Hematopoietic multipotent progenitor cell treated with erythropoietin and hydrocortisone succinate and interleukin-3 and kit ligand, for 6 days (in vitro differentiated cells): Measurements from ENCODE around the gene CELF2.

Experiments used
- DNase-seq: peaks from one replicate; pipeline ENCODE4 v3.0.0-alpha.2; 2015

The CELF2 gene

DNA sequence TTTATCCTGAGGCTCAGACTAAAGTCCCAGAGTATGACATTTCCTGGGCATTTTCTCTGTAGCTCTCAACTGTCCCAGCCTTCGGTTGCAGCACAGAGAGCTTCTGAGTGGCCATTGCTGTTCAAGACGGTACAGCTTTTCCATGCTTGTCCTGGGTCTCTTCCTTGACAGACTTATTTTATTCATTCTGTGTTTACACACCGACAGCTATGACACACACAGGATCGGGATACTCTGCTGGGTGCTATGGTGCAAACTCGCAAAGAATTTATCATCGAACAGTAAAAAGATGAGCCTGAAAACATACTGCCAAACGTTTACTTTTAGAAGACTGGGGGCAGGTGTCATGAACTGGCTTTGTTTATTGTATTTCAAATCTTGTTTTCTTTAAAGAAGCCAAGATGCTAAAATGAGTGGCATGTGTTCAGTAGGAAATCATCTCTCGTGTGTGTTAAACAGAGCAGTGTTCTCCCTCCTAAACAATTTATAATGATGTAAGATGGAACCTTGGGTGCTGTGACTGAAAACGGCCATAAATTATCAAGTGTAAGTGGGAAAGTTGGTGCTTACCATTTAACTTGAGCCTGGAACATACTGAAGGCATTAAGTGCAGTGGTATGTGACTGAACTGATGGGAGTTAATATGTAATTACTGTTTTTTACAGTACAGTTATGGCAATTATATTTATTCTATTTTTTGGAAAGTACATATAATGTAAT is 120.8 kb downstream of the CELF2 start:
- DNase-seq: no peak

DNA sequence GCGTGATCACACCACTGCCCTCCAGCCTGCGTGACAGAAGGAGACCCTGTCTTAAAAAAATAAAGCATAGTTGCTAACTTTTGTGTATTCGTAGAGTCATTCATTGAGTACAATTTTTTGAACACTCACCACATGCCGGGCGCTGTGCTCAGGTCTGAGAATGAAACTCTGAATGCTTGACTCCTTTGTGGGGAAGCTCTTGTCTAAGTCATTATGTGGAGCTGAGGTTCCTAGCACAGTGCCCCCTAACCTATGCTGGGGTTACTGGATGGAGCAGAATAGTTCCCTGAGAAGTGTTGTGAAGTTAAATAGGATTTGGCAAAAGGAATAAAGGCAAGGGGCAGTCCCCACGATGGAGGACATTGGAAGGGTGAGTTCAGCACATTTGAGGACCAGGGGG is 123.3 kb downstream of the CELF2 start:
- no peak for DNase-seq

DNA sequence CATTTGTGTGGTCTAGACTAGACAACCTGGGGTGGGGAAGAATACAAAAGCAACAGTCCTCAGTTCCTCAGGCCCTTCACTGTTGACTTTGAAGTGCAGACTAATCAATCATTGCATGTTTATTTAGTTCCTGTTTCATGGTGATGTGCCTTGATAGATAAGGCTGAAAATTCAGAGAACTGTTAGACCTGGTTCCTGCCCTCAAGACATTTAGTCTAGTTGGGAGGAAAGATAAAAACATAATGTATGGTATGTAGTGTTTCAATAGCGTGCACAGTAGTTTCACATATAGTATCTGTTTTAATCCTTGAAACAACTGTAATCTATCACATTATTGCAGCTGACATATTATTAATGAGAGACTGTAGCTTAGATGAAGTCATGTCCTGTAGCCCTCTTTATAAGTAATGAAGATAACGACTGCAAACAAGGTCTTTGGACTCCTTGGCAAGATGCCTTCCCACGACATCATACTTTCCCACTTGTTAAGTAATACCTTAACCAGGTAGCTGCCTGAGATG is 124.0 kb downstream of the CELF2 start:
- DNase-seq: peak; percentile 95

DNA sequence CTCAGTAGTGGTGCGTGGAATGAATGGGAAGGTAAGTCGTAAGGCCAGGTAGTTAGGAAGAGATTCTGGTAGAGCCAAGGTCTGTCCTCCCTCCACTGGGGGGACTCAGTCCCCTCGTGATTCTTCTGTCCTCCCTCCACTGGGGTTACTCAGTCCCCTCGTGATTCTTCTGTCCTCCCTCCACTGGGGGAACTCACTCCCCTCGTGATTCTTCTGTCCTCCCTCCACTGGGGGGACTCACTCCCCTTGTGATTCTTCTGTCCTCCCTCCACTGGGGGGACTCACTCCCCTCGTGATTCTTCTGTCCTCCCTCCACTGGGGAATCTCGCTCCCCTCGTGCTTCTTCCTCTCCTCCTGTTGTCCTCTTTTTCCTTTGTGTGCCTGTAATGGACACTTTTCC is 125.1 kb downstream of the CELF2 start:
- no peak for DNase-seq

DNA sequence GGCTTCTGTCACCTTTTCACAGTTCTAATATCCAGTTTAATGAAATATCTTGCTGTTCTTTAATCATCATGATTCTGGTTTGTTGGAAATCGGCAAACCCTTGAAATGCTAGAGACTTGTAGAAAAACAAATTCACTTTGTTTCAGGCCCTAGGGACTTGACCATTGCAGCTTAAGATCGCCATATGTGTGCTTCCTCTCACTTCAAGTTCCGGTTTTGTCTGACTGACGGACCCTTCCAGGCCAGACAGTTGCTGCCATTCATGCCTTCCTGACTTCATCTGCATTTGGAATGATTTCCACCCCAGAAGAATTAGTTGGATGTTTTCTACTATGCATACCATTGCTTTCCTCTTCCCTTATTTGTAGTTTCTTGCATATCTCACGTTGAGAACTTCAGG is 125.6 kb downstream of the CELF2 start:
- DNase-seq: no peak

DNA sequence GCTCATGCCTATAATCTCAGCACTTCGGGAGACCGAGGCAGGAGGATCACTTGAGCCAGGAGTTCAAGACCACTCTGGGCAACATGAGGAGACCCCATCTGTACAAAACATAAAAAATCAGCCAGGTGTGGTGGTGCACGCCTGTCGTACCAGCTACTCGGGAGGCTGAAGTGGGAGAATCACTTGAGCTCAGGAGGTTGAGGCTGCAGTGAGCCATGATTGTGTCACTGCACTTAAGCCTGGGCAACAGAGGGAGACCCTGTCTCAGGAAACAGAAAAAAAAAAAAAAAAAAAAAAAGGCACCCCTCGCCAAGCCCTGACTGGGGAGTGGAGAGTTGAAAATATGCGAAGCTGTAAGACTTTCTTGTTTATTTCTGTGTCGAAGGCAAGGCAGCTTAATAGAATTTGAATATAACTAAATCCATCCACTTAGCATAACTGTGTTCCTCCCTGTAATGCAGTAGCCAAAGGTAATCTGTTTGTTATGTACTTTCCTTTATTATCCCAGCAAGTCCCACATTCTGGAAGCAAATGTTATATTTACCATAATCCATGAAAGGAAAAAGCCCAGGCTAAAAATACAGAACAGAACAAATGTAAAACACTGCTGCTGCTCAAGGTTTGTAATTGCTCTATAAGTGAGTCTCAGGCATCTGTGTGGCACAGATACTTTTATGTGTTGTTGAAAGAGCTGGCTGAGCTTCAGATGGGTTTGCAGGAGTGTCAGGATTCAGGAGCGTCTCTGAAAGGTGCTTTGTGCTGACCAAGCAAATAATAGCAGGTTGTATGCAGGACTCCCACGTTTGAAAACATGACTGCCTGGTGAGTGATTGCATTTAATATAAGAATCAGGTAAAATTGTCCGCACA is 127.2 kb downstream of the CELF2 start:
- DNase-seq: no peak

DNA sequence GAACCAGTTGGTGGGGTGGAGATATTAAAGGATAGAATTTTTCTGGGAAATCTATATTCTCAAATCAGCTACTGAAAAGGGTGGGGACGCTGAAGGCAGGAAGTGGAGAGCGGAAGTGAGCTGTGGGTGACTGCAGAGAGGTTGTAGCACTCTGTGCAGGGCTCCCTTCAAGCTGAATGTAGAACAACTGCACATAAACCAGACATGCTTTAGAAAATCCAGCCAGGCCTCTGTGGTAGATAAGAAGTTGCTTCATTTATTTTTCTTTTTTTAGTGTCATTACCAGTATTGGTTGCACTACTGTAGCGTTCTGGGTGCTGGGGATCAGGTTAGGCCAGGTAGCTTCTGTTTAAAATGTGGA is 127.8 kb downstream of the CELF2 start:
- peak; percentile 88 for DNase-seq

DNA sequence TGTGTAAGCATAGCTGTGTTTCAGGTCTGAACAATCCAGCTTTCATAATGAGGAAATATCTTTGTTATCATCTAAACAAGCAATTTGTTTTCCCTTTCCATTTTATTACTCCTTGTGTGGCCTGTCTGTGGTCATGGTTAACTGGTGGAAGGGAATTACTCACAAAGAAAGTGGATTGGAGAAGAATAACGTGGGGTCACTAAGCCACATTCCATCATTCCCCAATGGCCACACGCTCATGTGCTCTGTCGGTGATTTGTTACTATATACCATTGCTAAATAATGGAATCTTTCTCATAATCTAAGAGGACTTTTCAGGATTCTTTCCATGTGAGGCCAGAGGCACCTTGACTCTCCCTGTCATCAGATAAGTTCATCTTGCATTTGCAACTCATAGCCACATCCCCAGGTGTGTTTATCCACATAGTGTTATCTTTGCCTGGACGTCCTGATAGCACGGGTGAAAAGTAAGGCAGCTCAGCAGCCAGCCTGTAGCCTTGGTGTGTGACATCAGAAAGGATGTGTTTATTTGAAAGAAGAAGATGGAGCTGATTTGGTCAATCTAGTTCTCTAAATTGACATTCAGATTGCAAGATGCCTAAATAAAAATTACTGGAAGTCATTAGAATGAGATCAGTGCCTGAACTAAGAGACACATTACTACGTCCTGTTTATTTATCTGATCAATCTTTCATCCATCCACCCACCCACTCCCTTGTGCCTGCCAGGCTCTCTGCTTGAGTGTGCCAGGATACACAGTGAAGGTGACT is 128.9 kb downstream of the CELF2 start:
- peak; percentile 55 for DNase-seq

DNA sequence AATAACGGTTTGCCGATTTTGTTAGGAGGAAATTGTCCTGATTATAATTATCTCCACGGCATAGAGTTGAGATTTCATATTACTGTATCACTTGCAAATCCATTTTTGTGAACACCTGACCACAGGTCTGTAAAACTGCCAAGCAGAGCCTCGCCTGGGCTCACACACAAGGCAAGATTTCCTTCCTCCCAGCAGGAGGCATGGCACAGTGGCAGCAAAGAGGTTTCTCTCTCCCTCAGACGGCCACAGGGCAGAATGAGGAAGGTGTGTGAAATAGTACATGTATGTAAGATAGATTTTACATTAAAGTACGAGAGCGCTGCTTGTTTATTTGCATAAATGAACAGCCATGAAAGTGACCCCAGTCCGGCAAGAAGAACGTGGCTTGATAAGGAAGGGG is 130.1 kb downstream of the CELF2 start:
- peak; percentile 63 for DNase-seq

DNA sequence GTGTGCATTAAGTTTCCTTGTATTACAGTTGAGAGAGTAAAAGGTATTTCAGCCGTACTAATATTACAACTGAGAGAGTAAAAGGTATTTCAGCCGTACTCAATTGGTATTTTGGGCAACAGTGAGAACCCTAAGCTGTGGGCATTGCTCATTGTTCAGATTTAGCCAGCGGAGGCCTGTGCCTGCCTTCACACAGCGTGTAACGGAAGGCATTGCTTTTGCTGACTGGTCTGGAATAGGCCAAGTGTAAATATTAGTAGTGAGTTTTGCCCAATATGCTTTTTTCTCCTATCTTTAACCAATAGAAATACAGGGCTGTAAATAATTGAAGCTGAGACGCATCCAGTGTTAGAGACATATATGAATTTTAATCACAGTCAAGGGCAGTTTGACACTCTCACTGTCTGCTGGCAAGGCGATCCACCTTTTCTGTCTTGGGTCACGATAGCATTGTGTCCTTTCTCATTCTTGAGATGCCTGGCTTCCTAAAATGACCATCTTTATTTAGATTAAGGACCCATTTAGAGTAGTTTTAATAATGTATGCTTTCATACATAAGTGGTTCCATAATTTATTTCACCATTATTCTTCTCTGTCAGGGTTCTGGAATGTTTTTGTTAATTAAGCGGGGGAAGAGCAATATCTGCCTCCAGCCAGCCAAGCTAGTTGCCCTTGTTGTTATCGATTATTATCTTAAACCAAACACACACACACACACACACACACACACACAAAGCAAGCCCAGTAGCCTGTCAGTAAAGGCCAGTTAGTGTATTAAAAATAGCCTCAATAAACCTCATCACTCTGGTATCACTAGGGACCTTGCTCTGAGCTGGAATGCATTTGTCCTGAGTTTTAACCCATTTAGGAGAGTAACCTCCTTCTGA is 130.7 kb downstream of the CELF2 start:
- DNase-seq: no peak

DNA sequence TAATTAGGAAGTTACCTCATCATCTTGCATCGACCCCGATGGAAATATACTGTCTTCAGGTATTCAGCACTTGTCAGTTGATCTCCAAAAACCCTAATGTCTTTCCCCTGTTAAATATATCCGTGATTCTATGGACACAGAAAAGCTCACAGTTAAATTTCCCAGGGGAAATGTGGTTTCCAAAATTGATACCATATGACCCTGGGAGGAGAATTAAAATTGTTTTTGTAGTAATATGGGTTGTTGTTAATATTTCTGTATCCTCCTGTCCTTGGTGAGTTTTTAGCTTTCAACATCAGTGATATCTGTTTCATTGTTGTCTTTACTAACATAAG is 132.1 kb downstream of the CELF2 start:
- DNase-seq: no peak

DNA sequence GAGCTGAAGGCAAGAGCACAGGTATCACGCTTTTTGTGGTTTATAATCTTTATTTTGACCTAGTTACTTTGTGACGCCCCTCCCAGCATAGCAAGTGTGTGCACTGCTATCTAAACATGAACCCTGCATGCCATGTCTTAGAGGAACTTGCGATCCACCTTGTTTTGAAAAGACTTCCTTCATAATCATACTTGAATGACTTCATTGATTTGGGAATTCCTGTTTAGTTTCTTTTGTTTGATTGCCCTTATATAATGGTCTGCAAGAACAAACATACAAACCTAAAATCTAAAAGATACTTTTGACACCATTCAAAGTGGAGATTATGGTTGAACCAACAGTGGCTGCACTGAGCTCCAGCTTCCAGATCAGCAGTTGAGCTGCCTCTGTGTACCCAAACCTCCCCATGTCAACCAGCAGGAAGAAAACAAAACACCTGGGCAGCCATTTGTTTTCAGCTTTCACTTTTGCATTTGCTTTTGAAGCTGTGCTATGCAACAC is 132.6 kb downstream of the CELF2 start:
- no peak for DNase-seq

DNA sequence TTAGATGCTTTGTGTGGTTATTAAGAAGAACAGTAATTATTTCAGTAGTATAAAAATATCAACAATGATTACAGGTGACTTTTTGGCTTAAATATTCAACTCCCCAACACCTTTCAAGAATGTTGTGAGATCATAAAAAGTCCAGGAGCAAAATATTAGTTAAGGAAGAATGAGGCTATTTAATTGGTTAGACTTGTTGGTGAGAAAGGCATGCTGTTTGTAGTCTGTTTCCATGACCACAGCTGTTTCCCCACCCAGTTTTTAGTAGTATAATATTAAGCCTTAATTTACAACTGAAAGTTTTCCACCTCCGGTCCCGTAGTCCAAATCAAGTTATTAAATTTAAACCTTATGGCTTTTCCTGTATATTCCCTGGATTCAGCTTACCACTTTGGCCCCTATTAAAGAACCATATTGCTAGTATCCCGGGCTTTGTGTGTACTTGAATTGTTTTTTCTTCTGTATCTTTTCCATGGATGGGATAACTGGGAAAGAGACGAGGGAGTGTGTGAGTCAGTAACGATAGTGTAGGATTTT is 133.3 kb downstream of the CELF2 start:
- no peak for DNase-seq

DNA sequence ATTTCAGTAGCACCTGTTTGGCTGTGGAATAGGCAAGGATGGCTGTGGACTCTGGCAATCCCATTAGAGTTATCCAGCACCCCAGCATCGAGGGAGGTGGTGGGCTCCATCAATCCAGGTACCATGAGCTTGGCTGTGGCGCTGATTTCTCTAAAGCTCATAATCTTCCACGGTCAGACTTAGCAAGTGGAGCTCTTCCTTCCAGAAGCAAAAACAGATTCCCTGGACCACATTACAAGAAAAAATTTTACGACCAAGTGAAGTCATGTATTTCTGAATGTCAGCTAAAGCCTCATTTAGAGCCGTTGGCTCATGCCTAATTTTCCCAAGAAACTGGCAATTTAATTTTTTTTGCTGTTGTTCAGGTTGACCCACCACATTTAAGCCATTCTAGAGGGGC is 135.1 kb downstream of the CELF2 start:
- DNase-seq: no peak

DNA sequence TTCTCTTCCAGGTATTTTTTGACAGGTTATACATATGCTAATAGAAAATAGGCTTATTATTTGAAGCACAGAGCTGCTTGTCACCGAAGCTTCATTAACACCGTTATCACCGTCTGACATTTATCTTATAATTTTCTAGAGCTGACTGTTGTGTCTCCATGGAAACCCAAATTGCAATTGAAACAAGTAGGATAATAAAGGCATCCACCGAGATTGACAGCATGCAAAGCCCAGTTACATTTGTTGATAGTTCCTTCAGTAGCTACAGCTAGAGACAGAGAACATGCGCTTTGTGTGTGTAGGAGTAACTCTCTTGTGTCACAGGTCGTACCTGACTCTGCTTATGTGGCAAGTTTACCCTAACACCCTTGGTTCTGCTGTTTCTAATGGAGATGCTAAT is 135.6 kb downstream of the CELF2 start:
- DNase-seq: no peak

DNA sequence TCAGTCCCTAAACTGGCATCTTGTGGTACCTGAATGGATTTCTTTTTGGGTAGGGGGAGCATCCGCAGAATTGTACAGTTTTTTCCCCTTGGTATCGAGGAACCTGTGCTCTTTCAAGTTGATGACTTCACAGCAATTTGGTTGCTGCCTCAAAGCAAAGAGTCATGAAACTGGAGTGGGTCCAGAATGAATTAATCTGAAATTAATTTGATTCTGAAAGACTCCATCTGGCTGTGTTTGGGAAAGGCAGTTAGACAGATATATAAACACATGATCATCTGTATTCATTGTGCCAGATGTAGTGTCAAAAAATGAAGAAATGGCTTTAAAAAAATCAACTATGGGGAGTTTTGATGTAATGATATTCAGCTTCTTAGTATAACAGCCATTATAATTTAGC is 136.1 kb downstream of the CELF2 start:
- no peak for DNase-seq

DNA sequence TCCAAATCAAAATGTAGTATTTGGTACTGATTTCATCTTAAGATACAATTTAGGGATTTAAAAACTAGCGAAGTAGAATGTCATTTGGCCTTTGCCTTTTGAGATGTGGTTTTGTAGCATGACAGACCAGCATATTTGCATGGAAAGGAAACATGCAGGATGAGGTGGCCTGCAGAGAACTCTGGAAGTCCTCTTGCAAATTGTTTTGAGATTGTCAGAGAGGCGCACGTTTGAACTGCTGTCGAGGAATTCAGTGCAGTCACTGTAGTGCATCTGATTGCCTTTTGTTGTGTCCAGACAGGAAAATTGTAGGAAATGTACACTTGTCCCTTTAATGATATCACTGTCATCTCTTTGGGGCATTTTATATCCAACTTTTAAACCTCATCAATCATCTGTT is 136.7 kb downstream of the CELF2 start:
- no peak for DNase-seq

DNA sequence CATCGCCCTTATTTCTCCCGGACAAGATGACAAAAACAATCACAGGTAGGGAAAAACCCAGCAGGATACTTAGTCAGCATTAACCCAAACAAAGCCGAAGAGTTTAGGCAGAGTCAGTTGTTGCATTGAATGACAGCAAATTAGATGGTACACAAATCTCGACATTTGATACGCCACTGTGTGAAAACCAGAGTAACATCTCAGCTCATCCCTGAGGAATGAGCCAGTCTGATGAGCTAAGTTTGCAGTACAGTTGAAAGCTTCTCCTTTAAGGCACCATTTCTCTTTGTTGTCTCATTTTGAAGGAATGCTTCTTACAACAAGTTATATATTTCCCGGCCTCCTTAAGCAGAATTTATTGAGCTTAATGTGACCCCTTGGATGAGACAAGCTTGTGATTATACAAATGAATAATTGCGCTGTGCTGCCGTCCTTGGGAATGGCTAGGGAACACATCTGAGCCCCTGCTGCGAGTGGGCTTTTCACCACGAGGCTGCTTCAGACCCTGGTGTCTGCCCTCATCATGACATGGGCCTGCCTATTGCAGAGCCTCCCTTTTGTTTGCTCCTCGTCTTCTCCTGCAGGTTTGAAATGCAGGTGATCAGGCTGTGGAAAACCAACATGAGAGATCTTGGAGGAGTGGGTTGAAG is 137.3 kb downstream of the CELF2 start:
- no peak for DNase-seq

DNA sequence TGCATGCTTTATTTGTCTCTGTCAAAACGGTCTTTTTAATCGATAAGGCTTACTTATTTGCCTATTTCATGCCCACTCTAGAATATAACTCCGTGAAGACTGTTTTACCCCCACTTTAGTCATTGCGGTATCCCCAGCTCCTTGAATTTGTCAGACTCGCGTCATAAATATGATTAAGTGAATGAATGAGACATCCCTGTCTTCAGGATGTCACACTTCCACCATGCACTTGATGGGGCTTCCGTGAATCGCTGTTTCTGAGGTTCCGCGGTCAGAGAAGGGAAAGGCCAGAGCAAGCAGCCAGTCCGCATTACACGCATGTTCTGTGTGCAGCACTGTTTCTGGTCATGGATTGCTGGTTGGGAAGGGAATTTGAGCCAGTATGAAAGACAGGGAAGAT is 138.8 kb downstream of the CELF2 start:
- no peak for DNase-seq

DNA sequence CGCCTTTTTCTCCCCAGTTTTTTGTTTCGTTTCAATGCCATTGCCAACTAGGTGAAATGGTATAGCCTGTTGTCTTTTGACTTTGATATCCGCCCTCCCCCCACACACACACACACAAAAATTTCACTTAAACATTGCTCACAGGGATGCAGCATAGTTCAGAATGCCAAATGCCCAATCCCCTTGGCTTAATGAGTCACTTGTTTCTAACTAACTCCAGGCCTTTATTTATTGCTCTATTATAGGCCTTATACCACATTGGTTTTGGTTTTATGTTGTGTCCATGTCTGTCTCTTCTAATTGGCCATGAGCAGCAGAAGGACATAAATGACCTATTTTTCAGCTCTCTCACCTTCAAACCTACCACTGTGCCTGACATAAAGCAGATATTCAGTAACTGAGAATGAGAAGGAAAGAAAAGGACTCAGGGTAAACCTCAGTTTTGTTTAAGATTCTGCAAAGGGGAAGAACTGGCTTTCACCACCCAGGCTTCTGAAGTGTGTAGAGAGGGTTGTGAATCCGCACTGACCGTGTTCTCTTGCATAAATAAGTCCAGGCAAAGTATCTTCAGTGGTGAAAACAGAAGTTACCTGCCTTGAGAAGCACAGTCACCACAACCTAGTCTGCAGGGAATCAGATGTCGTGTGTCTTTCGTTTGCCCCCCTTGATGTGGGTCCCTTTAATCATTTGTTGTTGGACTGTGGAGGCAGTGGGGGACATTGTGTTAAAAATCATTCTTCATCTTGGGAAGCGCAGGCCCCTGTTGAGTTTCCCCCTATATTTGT is 139.8 kb downstream of the CELF2 start:
- DNase-seq: no peak

DNA sequence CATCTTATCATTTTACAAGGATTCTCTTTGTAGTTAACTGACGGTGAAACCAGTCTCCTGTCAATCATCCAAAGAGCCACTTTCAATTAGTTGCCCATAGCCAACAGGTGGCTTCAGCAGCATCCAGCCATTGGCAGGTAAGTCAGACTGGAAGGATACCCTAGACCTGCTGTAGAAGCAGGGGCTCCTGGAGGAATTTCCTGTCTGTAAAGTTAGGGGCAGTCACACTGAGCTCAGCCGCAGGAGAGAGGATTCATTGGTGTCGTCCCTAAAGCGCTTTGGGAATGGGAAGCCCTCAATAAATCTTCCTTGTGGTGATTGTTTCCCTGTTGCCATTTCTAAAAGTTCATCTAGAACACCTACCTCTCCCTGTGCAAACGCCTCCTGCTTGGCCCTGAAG is 140.4 kb downstream of the CELF2 start:
- DNase-seq: no peak
